CD8-positive, alpha-beta memory T cell (primary cell): ENCODE measurements around the gene NKIRAS2. TPM values are rescaled to one million over a fixed set of nuclear protein-coding genes. Genes with fewer than 3 reads are reported as not detected.

ENCODE experiments used
- CTCF ChIA-PET: fragments of 350-600 bp; sonication (Branson Sonifier 250); formaldehyde crosslinking; loops from one replicate; lab custom pipeline; 2021; ENCODE audit warnings: antibody characterized with exemption; lab: Charles Lee
- POLR2A ChIA-PET: fragments of 350-600 bp; sonication (Branson Sonifier 250); formaldehyde crosslinking; loops from one replicate; lab custom pipeline; 2021; ENCODE audit warnings: antibody characterized with exemption; lab: Charles Lee
- DNase-seq, 5 donors: peaks; one replicate each; pipeline versions ENCODE4 v3.0.0 to v3.0.0-alpha.2; 2020 to 2022; ENCODE audit warnings: mixed read lengths in 1 of 5
- H3K27ac ChIP-seq: one replicate; pipeline ENCODE4 v1.7.0; 2013; ENCODE audit warnings: low read depth, mild to moderate bottlenecking, low read length, moderate library complexity
- H3K27me3 ChIP-seq: 2 replicates; pipeline ENCODE4 v1.7.0; 2013; ENCODE audit warnings: low read length, mild to moderate bottlenecking; ENCODE audit not compliant: insufficient read depth, poor library complexity, severe bottlenecking
- H3K36me3 ChIP-seq: 2 replicates; pipeline ENCODE4 v1.7.0; 2013; ENCODE audit warnings: mild to moderate bottlenecking, low read length, moderate library complexity; ENCODE audit not compliant: insufficient read depth
- H3K4me1 ChIP-seq: 2 replicates; pipeline ENCODE4 v1.7.0; 2013; ENCODE audit warnings: mild to moderate bottlenecking, low read length, moderate library complexity; ENCODE audit not compliant: insufficient read depth
- H3K4me3 ChIP-seq: 2 replicates; pipeline ENCODE4 v1.7.0; 2013; ENCODE audit warnings: mild to moderate bottlenecking, low read length
- H3K9me3 ChIP-seq: 2 replicates; pipeline ENCODE4 v1.7.0; 2013; ENCODE audit warnings: mild to moderate bottlenecking, low read length
- H3K27ac Mint-ChIP-seq, 8 donors: one replicate each; pipeline ENCODE4 v1.8.0; 2020 to 2021; ENCODE audit warnings: mixed read lengths in 8 of 8, mild to moderate bottlenecking in 6 of 8, inconsistent platforms in 3 of 8, moderate library complexity in 3 of 8
- H3K27me3 Mint-ChIP-seq, 2 donors: one replicate each; pipeline ENCODE4 v1.8.0; 2020 to 2021; ENCODE audit warnings: mixed read lengths in 2 of 2, mild to moderate bottlenecking in 1 of 2, moderate library complexity in 1 of 2
- H3K36me3 Mint-ChIP-seq, 3 donors: one replicate each; pipeline ENCODE4 v1.8.0; 2020 to 2021; ENCODE audit warnings: mixed read lengths in 3 of 3, inconsistent platforms in 1 of 3, mild to moderate bottlenecking in 1 of 3
- H3K4me1 Mint-ChIP-seq, 3 donors: one replicate each; pipeline ENCODE4 v1.8.0; 2020 to 2021; ENCODE audit warnings: mixed read lengths in 3 of 3, inconsistent platforms in 1 of 3, mild to moderate bottlenecking in 1 of 3
- H3K4me3 Mint-ChIP-seq, 7 donors: one replicate each; pipeline ENCODE4 v1.8.0; 2020 to 2021; ENCODE audit warnings: mixed read lengths in 7 of 7, mild to moderate bottlenecking in 6 of 7, moderate library complexity in 4 of 7, inconsistent platforms in 2 of 7
- H3K9me3 Mint-ChIP-seq, 5 donors: one replicate each; pipeline ENCODE4 v1.8.0; 2020 to 2022; ENCODE audit warnings: mixed read lengths in 5 of 5, mild to moderate bottlenecking in 3 of 5, moderate library complexity in 2 of 5, inconsistent platforms in 1 of 5
- polyA plus RNA-seq: library from polyadenylated mRNA; unstranded; fragments of 300-500 nt; fragmentation: Illumina TruSeq; gene quantifications from one replicate; pipeline ENCODE4 v1.2.3, GENCODE V29; 2021
- total RNA-seq, 2 experiments: library from RNA; stranded (reverse); gene quantifications; one replicate each; pipeline ENCODE4 v1.2.3, GENCODE V29; 2021

NKIRAS2 gene
- total and polyA plus RNA-seq, 3 experiments from 2014 or later: 29.4 to 33.5 (median 31.3) TPM

- Histone ChIP-seq H3K4me1 (peaks cover 8% of the 10 kb centered on the region), H3K4me3 (no peak overlapping the region), H3K36me3 (no peaks in the 10 kb centered on the region), H3K9me3 (no peaks in the 10 kb centered on the region), H3K27me3 (peaks cover 9% of the 10 kb centered on the region), H3K27ac (no peak overlapping the region)
- ChIA-PET POLR2A (no interaction called here), CTCF (interaction anchor here (0.6 to 1.4 kb wide), 3 partner anchors 41 to 106 kb away, joined by 3 read pairs; no protein-coding TSS in a partner anchor)
- peaks cover 4 to 14% (median 5%) of the 10 kb centered on the region in 3 donors for H3K4me1 Mint-ChIP-seq
- DNase-seq: no peak
- H3K4me3 Mint-ChIP-seq: peak overlapping the region in 5 of 7 donors; percentile 44 to 81 (median 62)
- H3K27ac Mint-ChIP-seq: no peak overlapping the region
- peaks cover 0 to 5% (median 0%) of the 10 kb centered on the region in 3 donors for H3K36me3 Mint-ChIP-seq
- H3K27me3 Mint-ChIP-seq: peaks cover 15 to 40% of the 10 kb centered on the region in 2 donors
- H3K9me3 Mint-ChIP-seq: no peaks in the 10 kb centered on the region
These were observed 52.7 kb downstream of the NKIRAS2 start for GRCh38 chr17:42072323-42073187.

Other genes starting within 250 kb of the NKIRAS2 start
- gene JUP, start 233.4 kb upstream of the NKIRAS2 start, total RNA-seq: under 1 TPM; 0.33 to 0.35 TPM
- gene JUP, start 233.4 kb upstream of the NKIRAS2 start, polyA plus RNA-seq: not detected
- gene P3H4, start 208.1 kb upstream of the NKIRAS2 start, total RNA-seq: 1 to 10 TPM; 2.6 to 3.7 TPM
- 5.4 TPM for gene P3H4, start 208.1 kb upstream of the NKIRAS2 start, polyA plus RNA-seq
- 1 to 10 TPM; 1.4 to 1.5 TPM for gene FKBP10, start 207.1 kb upstream of the NKIRAS2 start, total RNA-seq
- gene FKBP10, start 207.1 kb upstream of the NKIRAS2 start, polyA plus RNA-seq: not detected
- 10 to 100 TPM; 48.5 to 50.2 TPM for gene NT5C3B, start 183.9 kb upstream of the NKIRAS2 start, total RNA-seq
- gene NT5C3B, start 183.9 kb upstream of the NKIRAS2 start, polyA plus RNA-seq: 45.0 TPM
- not detected for gene KLHL10, start 182.3 kb upstream of the NKIRAS2 start, total RNA-seq
- gene KLHL10, start 182.3 kb upstream of the NKIRAS2 start, polyA plus RNA-seq: 0.24 TPM
- 10 to 100 TPM; 24.7 to 26.9 TPM for gene KLHL11, start 154.7 kb upstream of the NKIRAS2 start, total RNA-seq
- gene KLHL11, start 154.7 kb upstream of the NKIRAS2 start, polyA plus RNA-seq: 6.4 TPM
- 100 to 1,000 TPM; 188 to 189 TPM for gene ACLY, start 101.1 kb upstream of the NKIRAS2 start, total RNA-seq
- 70.6 TPM for gene ACLY, start 101.1 kb upstream of the NKIRAS2 start, polyA plus RNA-seq
- under 1 TPM; 0.53 to 0.57 TPM for gene ODAD4, start 89.5 kb upstream of the NKIRAS2 start, total RNA-seq
- 0.10 TPM for gene ODAD4, start 89.5 kb upstream of the NKIRAS2 start, polyA plus RNA-seq
- 10 to 100 TPM; 70.3 to 71.6 TPM for gene CNP, start 53.3 kb upstream of the NKIRAS2 start, total RNA-seq
- gene CNP, start 53.3 kb upstream of the NKIRAS2 start, polyA plus RNA-seq: 35.3 TPM
- 100 to 1,000 TPM; 111 TPM for gene DNAJC7, start 2.7 kb upstream of the NKIRAS2 start, total RNA-seq
- gene DNAJC7, start 2.7 kb upstream of the NKIRAS2 start, polyA plus RNA-seq: 74.6 TPM
- under 1 TPM; 0.15 to 0.20 TPM for gene C17orf113, start 30.5 kb downstream of the NKIRAS2 start, total RNA-seq
- gene C17orf113, start 30.5 kb downstream of the NKIRAS2 start, polyA plus RNA-seq: 0.10 TPM
- not detected for gene ZNF385C, start 78.4 kb downstream of the NKIRAS2 start, total RNA-seq
- gene ZNF385C, start 78.4 kb downstream of the NKIRAS2 start, polyA plus RNA-seq: not detected
- gene DHX58, start 92.6 kb downstream of the NKIRAS2 start, total RNA-seq: 1 to 10 TPM; 8.1 to 9.7 TPM
- gene DHX58, start 92.6 kb downstream of the NKIRAS2 start, polyA plus RNA-seq: 10.7 TPM
- 10 to 100 TPM; 52.5 to 53.3 TPM for gene KAT2A, start 101.3 kb downstream of the NKIRAS2 start, total RNA-seq
- 8.5 TPM for gene KAT2A, start 101.3 kb downstream of the NKIRAS2 start, polyA plus RNA-seq
- under 1 TPM; 0.11 to 0.15 TPM for gene HSPB9, start 102.7 kb downstream of the NKIRAS2 start, total RNA-seq
- gene HSPB9, start 102.7 kb downstream of the NKIRAS2 start, polyA plus RNA-seq: not detected
- 10 to 100 TPM; 61.3 to 64.3 TPM for gene RAB5C, start 134.9 kb downstream of the NKIRAS2 start, total RNA-seq
- gene RAB5C, start 134.9 kb downstream of the NKIRAS2 start, polyA plus RNA-seq: 86.0 TPM
- gene KCNH4, start 161.1 kb downstream of the NKIRAS2 start, total RNA-seq: 1 to 10 TPM; 1.5 to 1.7 TPM
- gene KCNH4, start 161.1 kb downstream of the NKIRAS2 start, polyA plus RNA-seq: not detected
- gene HCRT, start 165.4 kb downstream of the NKIRAS2 start, total RNA-seq: not detected
- gene HCRT, start 165.4 kb downstream of the NKIRAS2 start, polyA plus RNA-seq: not detected
- 10 to 100 TPM; 18.4 to 21.7 TPM for gene GHDC, start 174.4 kb downstream of the NKIRAS2 start, total RNA-seq
- gene GHDC, start 174.4 kb downstream of the NKIRAS2 start, polyA plus RNA-seq: 23.1 TPM